Endothelial cell of umbilical vein (primary cell): ENCODE measurements around the gene TTLL5.

Source experiments
- POLR2A ChIP-seq: IDR thresholded peaks from 2 replicates; pipeline ENCODE4 v1.6.1; 2012; ENCODE audit warnings: low read depth, mild to moderate bottlenecking, control low read depth, low read length
- TF ChIP-seq, protein P1 (sequence below), 2 donors: IDR thresholded peaks; 1 replicate in 1 of 2; 2 replicates in 1 of 2; pipeline ENCODE4 v1.5.1; 2011; ENCODE audit warnings: low read length in 2 of 2, mild to moderate bottlenecking in 2 of 2, moderate library complexity in 2 of 2, control low read depth in 1 of 2, inconsistent platforms in 1 of 2, low read depth in 1 of 2; ENCODE audit not compliant: insufficient read depth in 1 of 2; ENCODE audit errors: extremely low read depth in 1 of 2
- TF ChIP-seq, protein P2 (sequence below): IDR thresholded peaks from 2 replicates; pipeline ENCODE4 v1.6.1; 2011; ENCODE audit not compliant: insufficient read depth, insufficient read length

DNA sequence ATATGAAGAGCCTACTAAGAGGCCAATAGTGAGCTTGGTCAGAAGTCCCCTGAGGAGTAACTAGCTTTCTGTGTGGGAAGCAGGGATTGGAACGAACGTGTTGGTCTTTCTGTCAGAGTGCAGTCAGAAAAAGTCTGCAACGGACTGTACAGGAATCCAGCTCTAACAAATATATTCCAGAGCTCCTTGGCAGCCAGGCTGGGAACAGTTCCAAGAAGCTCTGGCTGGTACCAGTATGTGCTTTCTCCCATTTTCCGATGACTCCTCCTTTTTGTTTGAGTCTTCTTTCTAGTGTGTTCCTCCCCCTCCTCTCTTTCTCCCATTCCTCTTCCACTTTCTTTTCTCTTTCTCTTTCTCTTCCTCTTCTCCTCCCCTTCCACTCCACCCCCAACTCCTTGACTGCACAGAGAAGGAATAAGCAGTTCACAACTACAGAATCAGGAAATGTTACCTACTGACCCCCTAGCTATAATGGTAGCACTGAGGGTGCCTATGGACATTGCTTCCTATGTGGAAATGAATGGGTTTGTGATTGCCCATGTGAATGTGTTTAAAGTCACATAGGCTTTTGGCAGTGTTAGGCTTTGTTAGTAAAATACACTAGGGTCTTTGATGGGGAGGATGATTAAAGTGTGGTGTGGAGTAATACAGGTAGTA is 59.9 kb downstream of the TTLL5 start:
- TF ChIP-seq, protein P1, sequence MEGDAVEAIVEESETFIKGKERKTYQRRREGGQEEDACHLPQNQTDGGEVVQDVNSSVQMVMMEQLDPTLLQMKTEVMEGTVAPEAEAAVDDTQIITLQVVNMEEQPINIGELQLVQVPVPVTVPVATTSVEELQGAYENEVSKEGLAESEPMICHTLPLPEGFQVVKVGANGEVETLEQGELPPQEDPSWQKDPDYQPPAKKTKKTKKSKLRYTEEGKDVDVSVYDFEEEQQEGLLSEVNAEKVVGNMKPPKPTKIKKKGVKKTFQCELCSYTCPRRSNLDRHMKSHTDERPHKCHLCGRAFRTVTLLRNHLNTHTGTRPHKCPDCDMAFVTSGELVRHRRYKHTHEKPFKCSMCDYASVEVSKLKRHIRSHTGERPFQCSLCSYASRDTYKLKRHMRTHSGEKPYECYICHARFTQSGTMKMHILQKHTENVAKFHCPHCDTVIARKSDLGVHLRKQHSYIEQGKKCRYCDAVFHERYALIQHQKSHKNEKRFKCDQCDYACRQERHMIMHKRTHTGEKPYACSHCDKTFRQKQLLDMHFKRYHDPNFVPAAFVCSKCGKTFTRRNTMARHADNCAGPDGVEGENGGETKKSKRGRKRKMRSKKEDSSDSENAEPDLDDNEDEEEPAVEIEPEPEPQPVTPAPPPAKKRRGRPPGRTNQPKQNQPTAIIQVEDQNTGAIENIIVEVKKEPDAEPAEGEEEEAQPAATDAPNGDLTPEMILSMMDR (IDR thresholded peaks at IDR 0.05; ENCODE audit: extremely low read depth in 1 of 2, insufficient read depth in 1 of 2, low read depth in 1 of 2, low read length in 2 of 2) = no peak
- no peak for TF ChIP-seq POLR2A
- TF ChIP-seq, protein P2, sequence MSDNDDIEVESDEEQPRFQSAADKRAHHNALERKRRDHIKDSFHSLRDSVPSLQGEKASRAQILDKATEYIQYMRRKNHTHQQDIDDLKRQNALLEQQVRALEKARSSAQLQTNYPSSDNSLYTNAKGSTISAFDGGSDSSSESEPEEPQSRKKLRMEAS = no peak
